Measurements from ENCODE around the gene RESF1.

RESF1 gene

DNA sequence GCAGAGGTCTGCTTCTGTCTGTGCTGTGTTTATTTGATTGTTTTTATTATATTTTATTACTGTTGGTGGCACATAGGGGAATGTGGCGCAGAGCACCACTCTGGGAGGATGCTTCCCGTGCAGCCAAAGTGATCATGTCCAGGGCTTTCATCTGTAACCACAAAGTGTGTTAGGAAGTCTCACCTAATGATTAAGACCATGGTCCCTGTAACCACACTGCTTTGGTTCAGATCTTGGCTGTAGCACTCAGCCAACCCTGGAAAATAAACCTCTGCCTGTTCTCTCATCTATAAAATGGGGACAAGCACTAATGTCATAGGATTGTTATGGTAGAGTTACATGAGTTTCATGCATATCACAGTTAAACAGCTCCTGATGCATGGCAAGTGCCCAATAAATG lies 1.9 kb downstream of the RESF1 start:
- DNase-seq (ENCODE audit: low read depth in 2 of 2), result no peak

DNA sequence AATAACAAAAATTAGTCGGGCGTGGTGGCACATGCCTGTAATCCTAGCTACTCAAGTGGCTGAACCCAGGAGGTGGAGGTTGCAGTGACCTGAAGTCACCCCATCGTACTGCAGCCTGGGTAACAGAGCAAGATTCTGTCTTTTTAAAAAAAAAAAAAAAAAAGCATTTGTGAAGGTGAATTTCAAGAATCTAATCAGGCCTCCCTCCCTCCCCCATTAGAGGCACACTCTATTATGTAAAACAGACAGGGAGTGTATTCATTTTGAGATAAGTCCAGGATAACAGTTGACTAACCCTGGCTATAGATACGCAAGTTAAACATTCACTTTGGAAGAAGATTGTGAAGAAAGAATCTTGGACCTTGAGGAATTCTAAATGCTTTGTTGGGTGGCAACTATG lies 2.9 kb downstream of the RESF1 start:
- no peak for DNase-seq (ENCODE audit: low read depth in 2 of 2)

DNA sequence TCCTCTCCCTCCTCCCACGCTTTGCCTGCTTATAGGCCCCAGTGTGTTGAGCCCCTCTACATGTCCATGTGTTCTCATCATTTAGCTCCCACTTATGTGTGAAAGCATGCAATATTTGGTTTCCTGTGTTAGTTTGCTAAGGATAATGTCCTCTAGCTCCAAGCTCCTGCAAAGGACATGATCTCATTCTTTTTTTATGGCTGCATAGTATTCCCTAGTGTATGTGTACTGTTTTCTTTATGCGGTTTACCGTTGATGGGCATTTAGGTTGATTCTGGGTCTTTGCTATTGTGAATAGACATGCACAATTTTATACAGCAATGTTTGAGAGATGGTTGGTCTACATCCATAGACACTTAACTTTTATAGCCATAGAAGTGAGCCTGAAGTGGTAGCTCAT lies 5.1 kb downstream of the RESF1 start:
- no peak for DNase-seq (ENCODE audit: low read depth in 2 of 2)

DNA sequence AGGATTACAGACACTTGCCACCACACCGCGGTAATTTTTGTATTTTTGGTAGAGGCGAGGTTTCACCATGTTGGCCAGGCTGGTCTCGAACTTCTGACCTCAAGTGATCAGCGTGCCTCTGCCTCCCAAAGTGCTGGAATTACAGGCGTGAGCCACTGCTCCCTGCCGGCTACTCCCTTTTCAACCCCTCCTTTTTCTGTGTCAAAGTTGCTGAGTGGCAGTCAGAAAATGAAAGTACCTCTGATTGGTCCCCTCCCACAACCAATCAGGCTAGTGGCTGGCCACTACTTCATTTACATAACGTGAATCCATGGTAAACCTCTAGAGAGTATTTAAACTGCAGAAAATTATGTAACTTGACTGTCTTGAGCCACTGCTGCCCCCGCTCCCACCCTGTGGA lies 5.9 kb downstream of the RESF1 start:
- DNase-seq (ENCODE audit: low read depth in 2 of 2), result no peak

- no peak for DNase-seq (ENCODE audit: low read depth in 2 of 2)
Measured at GRCh38 chr12:31966558-31967205, 7.5 kb downstream of the RESF1 start.

- DNase-seq (ENCODE audit: low read depth in 2 of 2), result no peak
Measured at GRCh38 chr12:31967539-31967938, 8.3 kb downstream of the RESF1 start.

GRCh38 chr12:31970199-31970598 lies 11.0 kb downstream of the RESF1 start:
- no peak for DNase-seq (ENCODE audit: low read depth in 2 of 2)

DNA sequence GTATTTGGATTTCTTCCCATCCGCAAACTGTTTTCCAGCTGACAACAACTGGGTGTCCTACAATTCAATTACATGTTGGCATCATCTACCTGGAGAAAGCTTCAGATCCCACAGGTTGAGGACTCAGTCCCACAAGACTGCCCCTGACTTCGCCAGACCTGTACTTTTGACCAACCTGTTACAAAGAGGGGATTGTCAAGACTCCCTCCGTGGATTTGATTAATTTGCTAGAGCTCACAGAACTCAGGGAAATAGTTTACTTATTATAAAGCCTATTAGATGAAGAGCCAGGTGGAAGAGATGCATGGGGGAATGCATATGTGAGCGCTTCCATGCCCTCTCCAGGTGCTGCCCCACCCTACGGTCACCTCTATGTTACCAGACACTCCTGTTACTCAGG lies 14.6 kb downstream of the RESF1 start:
- DNase-seq (ENCODE audit: low read depth in 2 of 2), result no peak

- no peak for DNase-seq (ENCODE audit: low read depth in 2 of 2)
Measured at GRCh38 chr12:31974673-31975072, 15.5 kb downstream of the RESF1 start.

DNA sequence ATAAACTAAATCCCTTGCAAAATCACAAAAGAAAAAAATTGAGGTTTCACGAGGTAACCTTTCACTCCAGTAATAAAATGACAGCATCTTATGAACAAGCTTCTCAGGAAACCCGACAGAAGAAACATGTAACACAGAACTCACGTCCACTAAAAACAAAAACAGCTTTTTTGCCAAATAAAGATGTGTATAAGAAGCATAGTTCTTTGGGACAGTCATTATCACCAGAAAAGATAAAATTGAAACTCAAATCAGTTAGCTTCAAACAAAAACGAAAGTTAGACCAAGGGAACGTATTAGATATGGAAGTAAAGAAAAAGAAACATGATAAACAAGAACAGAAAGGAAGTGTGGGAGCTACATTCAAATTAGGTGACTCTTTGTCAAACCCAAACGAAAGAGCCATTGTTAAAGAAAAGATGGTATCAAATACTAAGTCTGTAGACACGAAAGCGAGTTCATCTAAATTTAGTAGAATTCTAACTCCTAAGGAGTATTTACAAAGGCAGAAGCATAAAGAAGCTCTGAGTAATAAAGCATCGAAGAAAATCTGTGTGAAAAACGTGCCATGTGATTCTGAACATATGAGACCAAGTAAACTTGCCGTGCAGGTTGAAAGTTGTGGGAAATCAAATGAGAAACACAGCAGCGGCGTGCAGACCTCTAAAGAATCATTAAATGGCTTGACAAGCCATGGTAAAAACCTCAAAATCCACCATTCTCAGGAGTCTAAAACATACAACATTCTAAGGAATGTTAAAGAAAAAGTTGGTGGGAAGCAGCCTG lies 25.8 kb downstream of the RESF1 start:
- no peak for DNase-seq (ENCODE audit: low read depth in 2 of 2)

- no peak for DNase-seq (ENCODE audit: low read depth in 2 of 2)
Measured at GRCh38 chr12:31985832-31986231, 26.6 kb downstream of the RESF1 start.

DNA sequence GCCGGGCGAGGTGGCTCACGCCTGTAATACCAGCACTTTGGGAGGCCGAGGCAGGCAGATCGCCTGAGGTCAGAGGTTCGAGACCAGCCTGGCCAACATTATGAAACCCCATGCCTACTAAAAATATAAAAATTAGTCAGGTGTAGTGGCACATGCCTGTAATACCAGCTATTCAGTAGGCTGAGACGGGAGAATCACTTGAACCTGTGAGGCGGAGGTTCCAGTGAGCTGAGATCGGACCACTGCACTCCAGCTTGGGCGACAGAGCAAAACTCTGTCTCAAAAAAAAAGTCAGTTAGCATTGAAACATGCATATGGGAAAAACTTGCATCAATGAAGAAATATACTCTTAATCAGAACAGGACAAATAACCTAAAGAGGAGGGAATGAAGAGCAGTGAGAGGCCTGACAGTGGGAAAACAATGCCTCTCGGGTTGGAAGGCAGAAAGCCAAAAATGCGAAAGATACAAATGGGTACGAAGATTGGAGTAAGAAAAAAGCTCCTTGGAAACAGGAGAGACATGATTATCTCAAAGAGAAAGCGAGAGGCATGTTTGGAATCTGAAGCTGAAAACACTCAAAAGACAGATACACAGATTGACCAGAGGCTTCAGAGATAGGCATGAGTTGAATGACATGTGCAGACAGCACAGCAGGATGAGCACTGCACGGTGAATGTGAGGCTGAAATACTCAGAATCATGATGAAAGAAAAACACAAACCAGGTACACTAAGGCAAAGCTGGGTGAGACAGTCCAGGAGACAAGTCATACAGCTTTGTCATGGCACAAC lies 30.6 kb downstream of the RESF1 start:
- no peak for DNase-seq (ENCODE audit: low read depth in 2 of 2)

DNA sequence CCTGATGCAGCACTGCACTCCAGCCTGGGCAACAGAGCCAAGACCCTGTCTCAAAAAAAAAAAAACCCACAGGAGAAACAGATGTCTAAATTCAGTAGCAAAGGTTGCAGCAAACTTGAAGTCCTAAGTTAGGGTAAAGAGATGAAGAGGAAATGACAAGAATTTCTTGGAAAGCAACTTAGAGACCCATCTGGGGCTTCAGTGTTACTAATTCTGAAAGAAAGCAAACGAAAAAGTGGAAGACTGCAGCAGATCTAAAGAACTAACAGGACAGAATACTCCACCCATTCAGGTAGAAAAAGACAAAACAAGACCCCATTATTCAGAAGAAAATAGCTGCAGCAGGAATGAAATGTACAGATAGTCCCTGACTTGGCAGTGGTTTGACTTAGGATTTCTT lies 31.9 kb downstream of the RESF1 start:
- no peak for DNase-seq (ENCODE audit: low read depth in 2 of 2)

DNA sequence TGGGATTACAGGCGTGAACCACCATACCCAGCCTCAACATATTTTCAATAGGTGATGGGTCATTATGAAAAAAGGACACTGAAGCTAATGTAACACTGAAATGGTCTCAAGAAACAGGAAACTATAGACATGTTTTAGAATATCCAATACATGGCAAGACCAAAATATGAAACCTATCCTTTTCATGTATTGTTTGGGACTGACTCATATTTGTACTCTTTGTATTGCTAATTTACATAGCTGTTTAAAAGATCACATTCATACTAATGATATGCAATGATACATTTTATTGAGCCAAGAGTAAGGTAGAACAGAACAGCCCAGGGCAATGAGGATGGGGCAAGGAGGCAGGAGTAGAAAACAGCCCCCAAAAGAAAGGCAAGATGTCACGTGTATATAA lies 32.6 kb downstream of the RESF1 start:
- no peak for DNase-seq (ENCODE audit: low read depth in 2 of 2)

- DNase-seq (ENCODE audit: low read depth in 2 of 2), result no peak
Measured at GRCh38 chr12:31999692-32000091, 40.5 kb downstream of the RESF1 start.

- DNase-seq (ENCODE audit: low read depth in 2 of 2), result no peak
Measured at GRCh38 chr12:32000373-32001005, 41.3 kb downstream of the RESF1 start.

GRCh38 chr12:32002848-32003493 lies 43.8 kb downstream of the RESF1 start:
- DNase-seq (ENCODE audit: low read depth in 2 of 2), result no peak

GRCh38 chr12:32003654-32004053 lies 44.4 kb downstream of the RESF1 start:
- no peak for DNase-seq (ENCODE audit: low read depth in 2 of 2)

- no peak for DNase-seq (ENCODE audit: low read depth in 2 of 2)
Measured at GRCh38 chr12:32005496-32006125, 46.4 kb downstream of the RESF1 start.

Measured in stimulated activated CD4-positive, alpha-beta T cell treated with anti-CD3 and anti-CD28 coated beads, Interleukin-12 subunit alpha, Interleukin-12 subunit beta, amount 100 ng/mL, for 24 hours (primary cell).